ENCODE data around the gene RPL23. TPM values are rescaled to one million over a fixed set of nuclear protein-coding genes. Genes with fewer than 3 reads are reported as not detected.

RPL23 gene
- total RNA-seq, 1 donor from 2014 or later, result 1,829 TPM

- no peak for DNase-seq (ENCODE audit: low spot score)
These were observed 30.3 kb upstream of the RPL23 start for GRCh38 chr17:38883592-38884526.

- DNase-seq (ENCODE audit: low spot score), result peak; percentile 56
These were observed 29.3 kb upstream of the RPL23 start for GRCh38 chr17:38882870-38883269.

- peak; percentile 97 for DNase-seq (ENCODE audit: low spot score)
These were observed 28.2 kb upstream of the RPL23 start for GRCh38 chr17:38881600-38882191.

- DNase-seq (ENCODE audit: low spot score), result peak; percentile 93
These were observed 26.6 kb upstream of the RPL23 start for GRCh38 chr17:38879878-38880665.

- no peak for DNase-seq (ENCODE audit: low spot score)
These were observed 23.8 kb upstream of the RPL23 start for GRCh38 chr17:38877130-38877851.

GRCh38 chr17:38875477-38876075 lies 22.1 kb upstream of the RPL23 start:
- DNase-seq (ENCODE audit: low spot score), result no peak

- peak; percentile 81 for DNase-seq (ENCODE audit: low spot score)
These were observed 21.2 kb upstream of the RPL23 start for GRCh38 chr17:38874505-38875400.

- no peak for DNase-seq (ENCODE audit: low spot score)
These were observed 20.3 kb upstream of the RPL23 start for GRCh38 chr17:38873640-38874380.

- no peak for DNase-seq (ENCODE audit: low spot score)
These were observed 19.3 kb upstream of the RPL23 start for GRCh38 chr17:38872671-38873385.

- no peak for DNase-seq (ENCODE audit: low spot score)
These were observed 18.5 kb upstream of the RPL23 start for GRCh38 chr17:38872027-38872511.

- peak; percentile 81 for DNase-seq (ENCODE audit: low spot score)
These were observed 17.9 kb upstream of the RPL23 start for GRCh38 chr17:38871247-38872015.

GRCh38 chr17:38870259-38871165 lies 17.0 kb upstream of the RPL23 start:
- DNase-seq (ENCODE audit: low spot score), result peak; percentile 89

GRCh38 chr17:38869526-38870258 lies 16.2 kb upstream of the RPL23 start, which contains the start of gene LASP1:
TSS of gene LASP1 (plus strand) at chr17:38870058. CDS start at chr17:38870190, 132 bp downstream.
- DNase-seq (ENCODE audit: low spot score), result peak; percentile 91

- peak; percentile 95 for DNase-seq (ENCODE audit: low spot score)
These were observed 15.4 kb upstream of the RPL23 start for GRCh38 chr17:38868817-38869525.
